Pericardium fibroblast (primary cell): ENCODE data around the gene ATP13A4. TPM values are rescaled to one million over a fixed set of nuclear protein-coding genes. Genes with fewer than 3 reads are reported as not detected.

ENCODE experiments used
- total RNA-seq: library from RNA; depleted of rRNA; stranded (reverse); fragments of >200 nt; gene quantifications from 2 replicates; pipeline ENCODE4 v1.2.3, GENCODE V29; 2015

Gene ATP13A4, protein sequence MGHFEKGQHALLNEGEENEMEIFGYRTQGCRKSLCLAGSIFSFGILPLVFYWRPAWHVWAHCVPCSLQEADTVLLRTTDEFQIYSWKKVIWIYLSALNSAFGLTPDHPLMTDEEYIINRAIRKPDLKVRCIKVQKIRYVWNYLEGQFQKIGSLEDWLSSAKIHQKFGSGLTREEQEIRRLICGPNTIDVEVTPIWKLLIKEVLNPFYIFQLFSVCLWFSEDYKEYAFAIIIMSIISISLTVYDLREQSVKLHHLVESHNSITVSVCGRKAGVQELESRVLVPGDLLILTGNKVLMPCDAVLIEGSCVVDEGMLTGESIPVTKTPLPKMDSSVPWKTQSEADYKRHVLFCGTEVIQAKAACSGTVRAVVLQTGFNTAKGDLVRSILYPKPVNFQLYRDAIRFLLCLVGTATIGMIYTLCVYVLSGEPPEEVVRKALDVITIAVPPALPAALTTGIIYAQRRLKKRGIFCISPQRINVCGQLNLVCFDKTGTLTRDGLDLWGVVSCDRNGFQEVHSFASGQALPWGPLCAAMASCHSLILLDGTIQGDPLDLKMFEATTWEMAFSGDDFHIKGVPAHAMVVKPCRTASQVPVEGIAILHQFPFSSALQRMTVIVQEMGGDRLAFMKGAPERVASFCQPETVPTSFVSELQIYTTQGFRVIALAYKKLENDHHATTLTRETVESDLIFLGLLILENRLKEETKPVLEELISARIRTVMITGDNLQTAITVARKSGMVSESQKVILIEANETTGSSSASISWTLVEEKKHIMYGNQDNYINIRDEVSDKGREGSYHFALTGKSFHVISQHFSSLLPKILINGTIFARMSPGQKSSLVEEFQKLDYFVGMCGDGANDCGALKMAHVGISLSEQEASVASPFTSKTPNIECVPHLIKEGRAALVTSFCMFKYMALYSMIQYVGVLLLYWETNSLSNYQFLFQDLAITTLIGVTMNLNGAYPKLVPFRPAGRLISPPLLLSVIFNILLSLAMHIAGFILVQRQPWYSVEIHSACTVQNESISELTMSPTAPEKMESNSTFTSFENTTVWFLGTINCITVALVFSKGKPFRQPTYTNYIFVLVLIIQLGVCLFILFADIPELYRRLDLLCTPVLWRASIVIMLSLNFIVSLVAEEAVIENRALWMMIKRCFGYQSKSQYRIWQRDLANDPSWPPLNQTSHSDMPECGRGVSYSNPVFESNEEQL
- total RNA-seq = 0.35 TPM in 1 of 2 replicates, not detected in the other

DNA sequence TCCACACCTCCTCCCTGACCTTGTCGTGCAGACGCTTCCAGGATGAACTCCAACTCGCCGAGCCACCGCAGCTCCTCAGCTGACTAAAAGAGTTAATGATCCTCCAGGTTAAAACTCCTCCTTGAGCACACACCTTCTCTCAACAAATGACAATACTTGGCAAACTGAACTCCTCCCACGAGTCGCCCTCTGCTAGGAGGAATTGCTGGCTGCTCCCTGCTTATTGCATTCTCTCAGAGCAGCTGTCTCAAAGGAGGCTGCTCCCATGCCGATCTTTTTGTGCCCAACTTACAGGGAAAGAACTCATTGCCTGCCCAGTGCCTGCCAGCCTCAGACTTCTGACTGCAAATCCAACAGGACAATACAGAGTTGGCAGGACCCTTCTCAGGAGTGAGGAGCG is at the start of gene ATP13A4:
Gene ATP13A4, minus strand, starts transcription at position 85 of the 400 bp plus-strand sequence. CDS start 96 bp downstream, outside the sequence.

DNA sequence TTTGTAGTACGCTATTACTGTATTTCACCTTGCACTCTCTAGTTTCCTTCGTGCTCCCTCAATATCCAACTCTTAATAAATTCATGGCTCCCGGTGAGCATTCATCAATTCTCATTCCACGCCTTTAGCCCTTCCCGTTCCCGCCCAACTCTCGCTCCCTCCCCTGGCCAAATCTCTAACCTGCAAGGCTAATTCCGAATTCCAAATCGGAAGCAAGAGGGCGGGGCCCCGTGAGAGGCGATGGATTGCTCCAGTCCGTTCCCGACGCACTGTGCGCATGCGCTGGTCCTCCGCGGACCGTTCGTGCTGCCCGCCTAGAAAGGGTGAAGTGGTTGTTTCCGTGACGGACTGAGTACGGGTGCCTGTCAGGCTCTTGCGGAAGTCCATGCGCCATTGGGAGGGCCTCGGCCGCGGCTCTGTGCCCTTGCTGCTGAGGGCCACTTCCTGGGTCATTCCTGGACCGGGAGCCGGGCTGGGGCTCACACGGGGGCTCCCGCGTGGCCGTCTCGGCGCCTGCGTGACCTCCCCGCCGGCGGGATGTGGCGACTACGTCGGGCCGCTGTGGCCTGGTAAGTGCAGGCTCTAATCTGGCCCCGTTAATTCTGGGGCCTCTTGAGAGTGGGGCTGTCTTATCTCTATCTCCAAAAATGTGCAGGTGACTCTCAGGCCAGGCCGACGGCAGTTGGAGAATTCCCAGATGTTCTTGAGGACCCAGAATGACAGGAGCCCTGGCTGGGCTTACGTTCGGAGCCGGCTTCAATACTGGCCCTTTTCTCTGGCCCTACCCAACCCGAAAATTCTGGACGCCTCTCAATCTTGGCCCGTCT is 38.4 kb upstream of the ATP13A4 start, which contains the start of gene OPA1:
Gene OPA1, plus strand, starts transcription at position 368 of the 827 bp plus-strand sequence. Its CDS starts 170 bp downstream, at position 538.

DNA sequence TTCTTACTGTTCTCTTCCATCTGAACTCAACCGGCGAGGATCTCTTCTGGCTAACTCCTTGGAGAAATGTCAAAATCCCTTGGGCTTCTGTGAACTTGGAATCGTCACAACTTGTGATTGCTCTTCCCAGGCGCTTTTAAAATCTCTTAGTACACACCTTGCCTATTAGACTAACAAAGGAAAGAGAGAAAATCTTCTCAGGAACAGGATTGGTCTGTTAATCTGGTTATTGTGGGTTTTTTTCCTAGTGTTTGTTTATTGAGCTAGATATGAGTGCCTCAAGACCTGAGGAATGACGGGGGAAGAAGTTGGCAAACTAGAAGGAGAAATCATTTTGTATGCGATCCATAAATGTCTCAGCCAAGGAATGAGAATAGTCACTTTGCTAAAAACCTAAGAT is 176.0 kb downstream of the ATP13A4 start, which contains the start of gene ATP13A5:
Gene ATP13A5, minus strand, starts transcription at position 48 of the 400 bp plus-strand sequence. Its CDS starts 28 bp downstream, at position 20.

Other genes with a start within 250 kb of the ATP13A4 start
- gene ATP13A5, start 176.1 kb downstream of the ATP13A4 start, total RNA-seq = not detected in 2 replicates
- 20.5 and 37.5 TPM in 2 replicates for gene OPA1, start 38.3 kb upstream of the ATP13A4 start, total RNA-seq